ENCODE measurements around the gene PACSIN2. TPM values are rescaled to one million over a fixed set of nuclear protein-coding genes. Genes with fewer than 3 reads are reported as not detected.

Gene PACSIN2
- total RNA-seq, 1 experiment from 2014 or later, result 103 TPM

GRCh38 chr22:42842658-42843370 is 172.1 kb downstream of the PACSIN2 start:
- H3K4me3 ChIP-seq, result no peak overlapping the region
- peaks cover 11% of the 10 kb centered on the region; the same call in 1 of the 2 replicates for H3K36me3 ChIP-seq (ENCODE audit: low read depth)
- intact Hi-C loops (cut with micrococcal nuclease; ENCODE audit: unreplicated experiment), result no loop called here
- no TSS peak for BruUV-seq (replicated peaks)
- peaks cover 30% of the 10 kb centered on the region for H3K4me1 ChIP-seq (replicated peaks; ENCODE audit: insufficient read depth)
- no peaks in the 10 kb centered on the region for H3K27me3 ChIP-seq (ENCODE audit: insufficient read depth, low read depth)
- H3K27ac ChIP-seq, result no peak overlapping the region
- no peaks in the 10 kb centered on the region for H3K9me2 ChIP-seq (ENCODE audit: insufficient read depth)
- H4K20me1 ChIP-seq (ENCODE audit: insufficient read depth), result no peaks in the 10 kb centered on the region
- no peak overlapping the region for H2AFZ ChIP-seq
- peaks cover 22% of the 10 kb centered on the region for H3F3A ChIP-seq (ENCODE audit: insufficient read depth, low read depth)
- TF ChIP-seq, protein P1, sequence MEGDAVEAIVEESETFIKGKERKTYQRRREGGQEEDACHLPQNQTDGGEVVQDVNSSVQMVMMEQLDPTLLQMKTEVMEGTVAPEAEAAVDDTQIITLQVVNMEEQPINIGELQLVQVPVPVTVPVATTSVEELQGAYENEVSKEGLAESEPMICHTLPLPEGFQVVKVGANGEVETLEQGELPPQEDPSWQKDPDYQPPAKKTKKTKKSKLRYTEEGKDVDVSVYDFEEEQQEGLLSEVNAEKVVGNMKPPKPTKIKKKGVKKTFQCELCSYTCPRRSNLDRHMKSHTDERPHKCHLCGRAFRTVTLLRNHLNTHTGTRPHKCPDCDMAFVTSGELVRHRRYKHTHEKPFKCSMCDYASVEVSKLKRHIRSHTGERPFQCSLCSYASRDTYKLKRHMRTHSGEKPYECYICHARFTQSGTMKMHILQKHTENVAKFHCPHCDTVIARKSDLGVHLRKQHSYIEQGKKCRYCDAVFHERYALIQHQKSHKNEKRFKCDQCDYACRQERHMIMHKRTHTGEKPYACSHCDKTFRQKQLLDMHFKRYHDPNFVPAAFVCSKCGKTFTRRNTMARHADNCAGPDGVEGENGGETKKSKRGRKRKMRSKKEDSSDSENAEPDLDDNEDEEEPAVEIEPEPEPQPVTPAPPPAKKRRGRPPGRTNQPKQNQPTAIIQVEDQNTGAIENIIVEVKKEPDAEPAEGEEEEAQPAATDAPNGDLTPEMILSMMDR (conservative IDR thresholded peaks at IDR 0.05), result no peak
- TF ChIP-seq EZH2 (IDR thresholded peaks at IDR 0.05; ENCODE audit: low read depth), result no peak
- no peak for DNase-seq
- no peak overlapping the region for H3K4me2 ChIP-seq
- ChIA-PET CTCF (interaction anchor here (0.7 kb wide), 1 partner anchor 452 kb away, joined by 7 read pairs; no protein-coding TSS in a partner anchor), POLR2A (ENCODE audit: unreplicated experiment) (no interaction called here)
- 0 out of 2 replicates have a peak, but pooled peaks cover 3% of the 10 kb centered on the region for H3K79me2 ChIP-seq (ENCODE audit: low read depth)
- H3K9me3 ChIP-seq (ENCODE audit: insufficient read depth, low read depth), result no peaks in the 10 kb centered on the region

- Histone ChIP-seq H2AFZ (no peak overlapping the region), H3K27me3 (ENCODE audit: insufficient read depth, low read depth) (no peaks in the 10 kb centered on the region), H3K79me2 (ENCODE audit: low read depth) (0 out of 2 replicates have a peak, but pooled peaks cover 3% of the 10 kb centered on the region), H3F3A (ENCODE audit: insufficient read depth, low read depth) (peaks cover 22% of the 10 kb centered on the region), H3K4me3 (no peak overlapping the region), H3K4me1 (replicated peaks; ENCODE audit: insufficient read depth) (peaks cover 30% of the 10 kb centered on the region), H4K20me1 (ENCODE audit: insufficient read depth) (no peaks in the 10 kb centered on the region), H3K36me3 (ENCODE audit: low read depth) (peaks cover 9% of the 10 kb centered on the region; the same call in 1 of the 2 replicates), H3K9me2 (ENCODE audit: insufficient read depth) (no peaks in the 10 kb centered on the region), H3K4me2 (no peak overlapping the region), H3K27ac (no peak overlapping the region), H3K9me3 (ENCODE audit: insufficient read depth, low read depth) (no peaks in the 10 kb centered on the region)
- CTCF ChIA-PET, result interaction anchor here (0.6 to 0.7 kb wide), 3 partner anchors 8 to 49 kb away, joined by 5 to 13 read pairs (median 5); no protein-coding TSS in a partner anchor
- TF ChIP-seq EZH2 (IDR thresholded peaks at IDR 0.05; ENCODE audit: low read depth), result no peak
- TF ChIP-seq, protein P1 (conservative IDR thresholded peaks at IDR 0.05), result no peak
- POLR2A ChIA-PET (ENCODE audit: unreplicated experiment), result interaction anchor here (0.6 kb wide), 1 partner anchor 1127 kb away, joined by 4 read pairs; no protein-coding TSS in a partner anchor
- no TSS peak for BruUV-seq (replicated peaks)
- no peak for DNase-seq
- intact Hi-C loops (cut with micrococcal nuclease; ENCODE audit: unreplicated experiment), result no loop called here
These were observed 173.5 kb downstream of the PACSIN2 start for GRCh38 chr22:42841444-42841843.

- H3K79me2 ChIP-seq (ENCODE audit: low read depth), result no peaks in the 10 kb centered on the region
- ChIA-PET CTCF (no interaction called here), POLR2A (ENCODE audit: unreplicated experiment) (no interaction called here)
- no peak overlapping the region for H3K27ac ChIP-seq
- H3K4me2 ChIP-seq, result no peak overlapping the region
- H3K9me3 ChIP-seq (ENCODE audit: insufficient read depth, low read depth), result no peaks in the 10 kb centered on the region
- no peaks in the 10 kb centered on the region for H3K27me3 ChIP-seq (ENCODE audit: insufficient read depth, low read depth)
- peaks cover 6% of the 10 kb centered on the region; the same call in 1 of the 2 replicates for H4K20me1 ChIP-seq (ENCODE audit: insufficient read depth)
- BruUV-seq (replicated peaks), result no TSS peak
- no peaks in the 10 kb centered on the region; the same call in 1 of the 2 replicates for H3K4me1 ChIP-seq (replicated peaks; ENCODE audit: insufficient read depth)
- DNase-seq, result no peak
- TF ChIP-seq, protein P1 (conservative IDR thresholded peaks at IDR 0.05), result no peak
- TF ChIP-seq EZH2 (IDR thresholded peaks at IDR 0.05; ENCODE audit: low read depth), result no peak
- H3F3A ChIP-seq (ENCODE audit: insufficient read depth, low read depth), result no peaks in the 10 kb centered on the region; the same call in 1 of the 2 replicates
- H3K9me2 ChIP-seq (ENCODE audit: insufficient read depth), result no peaks in the 10 kb centered on the region
- intact Hi-C loops (cut with micrococcal nuclease; ENCODE audit: unreplicated experiment), result no loop called here
- peaks cover 5% of the 10 kb centered on the region for H3K36me3 ChIP-seq (ENCODE audit: low read depth)
- H3K4me3 ChIP-seq, result no peak overlapping the region
- no peak overlapping the region for H2AFZ ChIP-seq
These were observed 177.4 kb downstream of the PACSIN2 start for GRCh38 chr22:42837556-42837955.
